ENCODE measurements around the gene OR10P1.

- no peak for TF ChIP-seq CTCF (IDR thresholded peaks at IDR 0.05; ENCODE audit: low read depth, low read length)
- TF ChIP-seq EZH2phosphoT487 (IDR thresholded peaks at IDR 0.05; ENCODE audit: low read depth): no peak
Observed at GRCh38 chr12:55651299-55651683, 14.6 kb downstream of the OR10P1 start.
